Peyer's patch (tissue), 4 donors: Measurements from ENCODE around the gene PRR16.

Experiments
- POLR2A ChIP-seq, 2 donors: fragments of 450-650 bp; IDR thresholded peaks; one replicate each; pipeline ENCODE4 v1.5.1; 2017; ENCODE audit warnings: antibody characterized with exemption in 2 of 2, mild to moderate bottlenecking in 2 of 2, moderate library complexity in 2 of 2
- TF ChIP-seq, protein P1 (sequence below), 6 experiments: fragments of 450-650 bp in 4 of 6; fragments of 200-600 bp in 2 of 6; sonication (generic) in 1 of 6; IDR thresholded peaks; one replicate each; pipeline ENCODE4 v1.5.1; 2017 to 2019; ENCODE audit warnings: antibody characterized with exemption in 6 of 6, mild to moderate bottlenecking in 3 of 6, moderate library complexity in 1 of 6

DNA sequence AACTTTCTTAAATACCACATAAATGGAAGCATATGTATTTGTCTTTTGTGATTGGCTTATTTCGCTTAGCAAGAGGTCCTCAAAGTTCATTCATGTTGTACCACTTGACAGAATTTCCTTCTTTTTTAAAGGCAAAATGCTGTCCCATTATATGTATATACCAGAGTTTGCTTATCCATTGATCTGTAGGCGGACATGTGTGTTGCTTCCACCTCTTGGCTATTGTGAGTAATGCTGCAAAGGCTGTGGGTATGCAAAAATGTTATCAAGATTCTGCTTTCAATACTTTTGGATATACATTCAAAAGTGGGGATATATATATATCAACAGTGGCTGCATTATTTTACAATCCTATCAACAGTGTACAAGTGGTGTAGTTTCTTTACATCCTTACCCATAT, 271.0 kb downstream of the PRR16 start:
- TF ChIP-seq, protein P1, sequence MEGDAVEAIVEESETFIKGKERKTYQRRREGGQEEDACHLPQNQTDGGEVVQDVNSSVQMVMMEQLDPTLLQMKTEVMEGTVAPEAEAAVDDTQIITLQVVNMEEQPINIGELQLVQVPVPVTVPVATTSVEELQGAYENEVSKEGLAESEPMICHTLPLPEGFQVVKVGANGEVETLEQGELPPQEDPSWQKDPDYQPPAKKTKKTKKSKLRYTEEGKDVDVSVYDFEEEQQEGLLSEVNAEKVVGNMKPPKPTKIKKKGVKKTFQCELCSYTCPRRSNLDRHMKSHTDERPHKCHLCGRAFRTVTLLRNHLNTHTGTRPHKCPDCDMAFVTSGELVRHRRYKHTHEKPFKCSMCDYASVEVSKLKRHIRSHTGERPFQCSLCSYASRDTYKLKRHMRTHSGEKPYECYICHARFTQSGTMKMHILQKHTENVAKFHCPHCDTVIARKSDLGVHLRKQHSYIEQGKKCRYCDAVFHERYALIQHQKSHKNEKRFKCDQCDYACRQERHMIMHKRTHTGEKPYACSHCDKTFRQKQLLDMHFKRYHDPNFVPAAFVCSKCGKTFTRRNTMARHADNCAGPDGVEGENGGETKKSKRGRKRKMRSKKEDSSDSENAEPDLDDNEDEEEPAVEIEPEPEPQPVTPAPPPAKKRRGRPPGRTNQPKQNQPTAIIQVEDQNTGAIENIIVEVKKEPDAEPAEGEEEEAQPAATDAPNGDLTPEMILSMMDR (IDR thresholded peaks at IDR 0.05): no peak
- TF ChIP-seq POLR2A (IDR thresholded peaks at IDR 0.05): no peak
